Sigmoid colon (tissue), 7 donors: ENCODE results near the gene MYBPHL. TPM values are rescaled to one million over a fixed set of nuclear protein-coding genes. Genes with fewer than 3 reads are reported as not detected.
A peak's percentile ranks its signal among the peaks of the same experiment; 100 is the strongest.

Experiments
- DNase-seq: peaks from one replicate; pipeline ENCODE4 v3.0.0-alpha.2; 2019
- H3K27ac ChIP-seq, 4 donors: fragments of 200-600 bp; sonication (generic); one replicate each; pipeline ENCODE4 v1.5.1; 2016 to 2019; ENCODE audit warnings: mild to moderate bottlenecking in 1 of 4
- H3K27me3 ChIP-seq, 3 donors: fragments of 200-600 bp; sonication (generic); one replicate each; pipeline ENCODE4 v1.5.1; 2019; ENCODE audit warnings: mild to moderate bottlenecking in 1 of 3
- H3K36me3 ChIP-seq, 4 donors: fragments of 200-600 bp; sonication (generic); one replicate each; pipeline ENCODE4 v1.5.1; 2016 to 2019
- H3K4me1 ChIP-seq, 4 donors: fragments of 200-600 bp; sonication (generic); one replicate each; pipeline ENCODE4 v1.5.1; 2017 to 2019
- H3K4me3 ChIP-seq, 4 donors: fragments of 200-600 bp; sonication (generic); one replicate each; pipeline ENCODE4 v1.5.1; 2017 to 2019; ENCODE audit warnings: mild to moderate bottlenecking in 2 of 4, moderate library complexity in 1 of 4
- H3K9me3 ChIP-seq, 4 donors: fragments of 200-600 bp in 3 of 4; sonication (generic) in 3 of 4; one replicate each; pipeline versions ENCODE4 v1.5.1 to v1.6.1; 2013 to 2019
- CTCF ChIP-seq, 4 experiments: fragments of 450-650 bp in 3 of 4; fragments of 200-600 bp in 1 of 4; IDR thresholded peaks; one replicate each; pipeline ENCODE4 v1.5.1; 2016 to 2019; ENCODE audit warnings: antibody characterized with exemption in 4 of 4, mild to moderate bottlenecking in 3 of 4, moderate library complexity in 2 of 4
- EP300 ChIP-seq, 4 donors: sonication (generic); formaldehyde crosslinking; IDR thresholded peaks; one replicate each; pipeline ENCODE4 v1.6.1; 2017; ENCODE audit warnings: antibody characterized with exemption in 4 of 4
- POLR2A ChIP-seq, 2 donors: fragments of 450-650 bp; IDR thresholded peaks; one replicate each; pipeline ENCODE4 v1.6.1; 2016; ENCODE audit warnings: antibody characterized with exemption in 2 of 2, mild to moderate bottlenecking in 2 of 2, moderate library complexity in 2 of 2
- POLR2AphosphoS5 ChIP-seq, 4 donors: sonication (generic); formaldehyde crosslinking; IDR thresholded peaks; one replicate each; pipeline ENCODE4 v1.6.1; 2017; ENCODE audit warnings: antibody characterized with exemption in 4 of 4
- WGBS, 2 donors: extraction: QIAGEN DNeasy Blood & Tissue Kit; methylation state at CpG; one replicate each; pipeline ENCODE4 v1.1.7; 2013; 5-methylcytosine and 5-hydroxymethylcytosine counted together
- intact Hi-C: fragments of 100-400 bp; cut with DNase I; formaldehyde crosslinking; loops from one replicate; pipeline ENCODE4 v1.15.1; 2023
- polyA plus RNA-seq, 3 donors: library from polyadenylated mRNA; stranded (reverse); fragments of 200-250 nt; gene quantifications; one replicate each; pipeline ENCODE4 v1.2.3, GENCODE V29; 2013
- total RNA-seq, 4 donors: library from RNA; depleted of rRNA; stranded (reverse); fragments of >200 nt; gene quantifications; one replicate each; pipeline ENCODE4 v1.1.0, GENCODE V29; 2016
- donor health status: healthy with polysubstance abuse.
- donor health status: Bipolar disorder and iron deficiency.
- donor health status: healthy.

MYBPHL gene
- total and polyA plus RNA-seq, 7 donors: not detected

DNA sequence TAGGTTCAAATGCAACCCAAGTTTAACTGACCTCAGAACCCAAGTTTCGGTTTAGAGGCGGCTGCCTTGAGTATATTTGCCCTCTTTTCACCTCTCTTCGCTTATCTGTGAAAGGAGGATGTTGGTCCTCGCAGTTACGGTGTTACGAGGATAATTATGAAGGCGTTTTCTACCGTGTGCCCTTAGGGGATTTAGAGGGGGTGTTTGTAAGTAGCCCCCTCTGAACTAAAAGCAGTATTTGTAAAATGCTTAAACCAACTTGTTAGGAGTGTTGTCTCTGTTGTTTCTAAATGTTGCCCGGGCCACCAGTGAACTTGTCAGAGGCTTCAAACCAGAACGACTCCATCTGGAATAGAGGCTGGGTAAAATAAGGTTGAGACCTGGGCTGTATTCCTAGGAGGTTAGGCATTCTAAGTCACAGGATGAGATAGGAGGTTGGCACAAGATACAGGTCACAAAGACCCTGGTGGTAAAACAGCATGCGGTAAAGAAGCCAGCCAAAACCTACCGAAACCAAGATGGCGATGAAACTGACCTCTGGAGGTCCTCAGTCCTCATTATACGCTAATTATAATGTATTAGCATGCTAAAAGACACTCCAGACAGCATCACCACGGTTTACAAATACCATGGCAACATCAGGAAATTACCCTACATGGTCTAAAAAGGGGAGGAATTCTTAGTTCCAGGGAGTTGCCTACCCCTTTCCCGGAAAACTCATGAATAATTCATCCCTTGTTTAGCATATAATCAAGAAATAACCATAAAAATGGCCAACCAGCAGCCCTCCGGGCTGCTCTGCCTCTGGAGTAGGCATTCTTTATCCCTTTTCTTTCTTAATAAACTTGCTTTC is 22.8 kb downstream of the MYBPHL start:
- DNase-seq: no peak
- H3K27me3 ChIP-seq: no peaks in the 10 kb centered on the region
- peaks cover 0 to 25% (median 20%) of the 10 kb centered on the region in 4 donors for H3K4me1 ChIP-seq
- TF ChIP-seq EP300 (IDR thresholded peaks at IDR 0.05) (no peak), CTCF (IDR thresholded peaks at IDR 0.05) (no peak), POLR2AphosphoS5 (IDR thresholded peaks at IDR 0.05) (no peak), POLR2A (IDR thresholded peaks at IDR 0.05) (no peak)
- H3K9me3 ChIP-seq: no peaks in the 10 kb centered on the region
- intact Hi-C loops: no loop called here
- H3K36me3 ChIP-seq: no peaks in the 10 kb centered on the region
- H3K4me3 ChIP-seq: peak overlapping the region; percentile 52 to 66 (median 58)
- peak overlapping the region; percentile 85 to 93 (median 90) for H3K27ac ChIP-seq
- 39 to 52% methylated on average over 17 of the region's 17 CpGs for WGBS, 2 donors

DNA sequence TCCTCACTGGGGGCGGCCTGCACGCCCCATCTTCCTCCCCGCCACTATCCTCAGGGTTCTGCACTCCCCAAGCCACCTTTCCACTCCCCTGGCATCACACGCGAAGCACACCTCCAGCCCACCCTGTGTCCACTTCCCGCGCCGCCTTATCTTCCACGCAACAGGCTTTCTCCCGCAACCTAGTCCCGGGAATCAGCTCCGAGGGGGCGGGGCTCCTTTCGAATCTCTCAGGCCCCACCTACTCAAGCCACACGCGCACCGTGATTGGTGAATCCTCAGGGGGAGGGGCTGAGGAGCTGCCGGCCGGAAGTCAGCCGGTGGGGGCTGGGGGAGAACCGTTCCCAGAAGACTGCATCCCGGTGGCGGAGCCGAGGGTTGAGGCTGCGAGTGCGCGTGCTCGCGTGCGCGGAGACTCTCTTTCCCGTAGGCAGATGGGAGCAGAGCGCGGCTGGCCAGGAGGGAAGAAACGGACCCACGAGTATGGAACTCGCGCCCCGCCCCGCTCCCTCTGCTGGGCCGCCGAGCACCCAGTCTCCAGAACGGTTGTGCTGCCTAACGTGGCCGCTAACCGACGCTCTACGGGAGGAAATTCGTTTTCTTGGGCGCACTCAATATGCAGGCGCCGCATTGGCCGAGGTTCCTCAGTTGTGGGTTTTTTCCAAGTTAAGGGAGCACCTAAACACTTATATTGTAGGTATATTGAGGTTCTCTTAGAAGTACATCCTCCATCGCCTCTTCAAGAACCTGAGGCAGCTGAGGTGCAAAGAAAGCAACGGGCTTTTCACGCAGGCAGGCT is 23.7 kb downstream of the MYBPHL start, which contains the start of gene PSRC1:
TSS of gene PSRC1 (minus strand) at position 194 of the 796 bp plus-strand sequence.
- Histone ChIP-seq H3K4me1 (peaks cover 0 to 25% (median 20%) of the 10 kb centered on the region in 4 donors), H3K36me3 (no peaks in the 10 kb centered on the region), H3K9me3 (no peaks in the 10 kb centered on the region), H3K27me3 (no peaks in the 10 kb centered on the region), H3K27ac (peak within 1 kb of the TSS; percentile 85 to 93 (median 90)), H3K4me3 (peak within 1 kb of the TSS; percentile 52 to 66 (median 58))
- intact Hi-C loops: no loop called here
- TF ChIP-seq CTCF (IDR thresholded peaks at IDR 0.05) (peak; percentile 34 to 67 (median 44)), POLR2A (IDR thresholded peaks at IDR 0.05) (peak; percentile 47 to 75), POLR2AphosphoS5 (IDR thresholded peaks at IDR 0.05) (peak; percentile 80 to 92 (median 91)), EP300 (IDR thresholded peaks at IDR 0.05) (no peak)
- DNase-seq: peak; percentile 98
- 1% methylated on average over 56 of the region's 56 CpGs for WGBS, 2 donors

DNA sequence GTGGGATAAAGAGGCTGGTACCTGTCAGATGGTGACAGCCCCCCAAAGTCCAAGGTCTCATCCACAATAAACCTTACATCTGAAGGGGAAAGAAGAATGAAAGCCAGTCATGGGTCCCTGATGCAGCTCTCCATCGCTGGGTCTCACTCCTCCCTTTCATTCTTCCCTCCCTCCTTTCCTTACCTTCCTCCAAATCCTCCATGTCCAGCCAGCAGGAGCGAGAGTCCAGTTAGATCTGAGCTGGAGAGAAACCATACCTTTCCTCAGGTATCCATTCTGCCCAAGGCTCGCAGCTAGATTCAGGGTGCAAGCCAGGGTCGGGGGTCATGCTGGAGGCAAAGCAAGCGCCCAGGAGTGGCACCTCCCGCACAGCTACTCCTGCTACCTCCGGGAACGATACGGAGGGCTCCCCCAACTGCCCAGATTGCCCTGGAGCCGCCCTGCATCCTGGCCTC is 24.3 kb downstream of the MYBPHL start:
- Histone ChIP-seq H3K27ac (peak overlapping the region; percentile 85 to 93 (median 90)), H3K36me3 (no peaks in the 10 kb centered on the region), H3K27me3 (no peaks in the 10 kb centered on the region), H3K4me3 (peak overlapping the region; percentile 52 to 66 (median 58)), H3K9me3 (no peaks in the 10 kb centered on the region), H3K4me1 (peaks cover 0 to 25% (median 20%) of the 10 kb centered on the region in 4 donors)
- 8 to 18% methylated on average over 10 of the region's 10 CpGs for WGBS, 2 donors
- intact Hi-C loops: no loop called here
- no peak for DNase-seq
- TF ChIP-seq POLR2AphosphoS5 (IDR thresholded peaks at IDR 0.05) (no peak), POLR2A (IDR thresholded peaks at IDR 0.05) (no peak), EP300 (IDR thresholded peaks at IDR 0.05) (no peak)

GRCh38 chr1:109281680-109282496 is 24.9 kb downstream of the MYBPHL start:
- peak overlapping the region in 3 of 4 donors; percentile 87 to 93 (median 93) for H3K27ac ChIP-seq
- no peaks in the 10 kb centered on the region for H3K9me3 ChIP-seq
- intact Hi-C loops: no loop called here
- no peaks in the 10 kb centered on the region for H3K36me3 ChIP-seq
- DNase-seq: no peak
- peaks cover 0 to 25% (median 20%) of the 10 kb centered on the region in 4 donors for H3K4me1 ChIP-seq
- H3K27me3 ChIP-seq: no peaks in the 10 kb centered on the region
- TF ChIP-seq CTCF (IDR thresholded peaks at IDR 0.05) (no peak), EP300 (IDR thresholded peaks at IDR 0.05) (no peak), POLR2A (IDR thresholded peaks at IDR 0.05) (no peak), POLR2AphosphoS5 (IDR thresholded peaks at IDR 0.05) (no peak)
- peak overlapping the region in 3 of 4 donors; percentile 56 to 66 (median 59) for H3K4me3 ChIP-seq
- 77 to 85% methylated on average over 28 of the region's 28 CpGs for WGBS, 2 donors
